ENCODE measurements around the gene ADGRF1.
"Not testable (repeated sequence)": the region's sequence is repeated elsewhere in the genome, so short reads cannot be mapped to it uniquely, and the experiment has no call there.

ADGRF1 gene

GRCh38 chr6:47042275-47042791 lies at the start of gene ADGRF1:
Gene ADGRF1, minus strand, starts transcription at chr6:47042332. Its CDS starts 13,271 bp downstream, at chr6:47029061.
- in situ Hi-C loops (cut with MboI; ENCODE audit: low sequenced_read_pairs), result no loop called here

GRCh38 chr6:47090881-47091280 lies 48.7 kb upstream of the ADGRF1 start:
- in situ Hi-C loops (cut with MboI; ENCODE audit: low sequenced_read_pairs), result no loop called here

GRCh38 chr6:47089473-47089872 lies 47.3 kb upstream of the ADGRF1 start:
- in situ Hi-C loops (cut with MboI; ENCODE audit: low sequenced_read_pairs), result not testable (repeated sequence)

- in situ Hi-C loops (cut with MboI; ENCODE audit: low sequenced_read_pairs), result no loop called here
Observed at GRCh38 chr6:47086051-47086770, 44.1 kb upstream of the ADGRF1 start.

GRCh38 chr6:47084610-47085009 lies 42.5 kb upstream of the ADGRF1 start:
- in situ Hi-C loops (cut with MboI; ENCODE audit: low sequenced_read_pairs), result no loop called here

- in situ Hi-C loops (cut with MboI; ENCODE audit: low sequenced_read_pairs), result no loop called here
Observed at GRCh38 chr6:47083586-47084047, 41.5 kb upstream of the ADGRF1 start.

GRCh38 chr6:47080083-47080596 lies 38.0 kb upstream of the ADGRF1 start:
- in situ Hi-C loops (cut with MboI; ENCODE audit: low sequenced_read_pairs), result no loop called here

- in situ Hi-C loops (cut with MboI; ENCODE audit: low sequenced_read_pairs), result no loop called here
Observed at GRCh38 chr6:47079638-47080037, 37.5 kb upstream of the ADGRF1 start.

- in situ Hi-C loops (cut with MboI; ENCODE audit: low sequenced_read_pairs), result no loop called here
Observed at GRCh38 chr6:47078991-47079390, 36.9 kb upstream of the ADGRF1 start.

- in situ Hi-C loops (cut with MboI; ENCODE audit: low sequenced_read_pairs), result no loop called here
Observed at GRCh38 chr6:47076422-47077344, 34.6 kb upstream of the ADGRF1 start.

- in situ Hi-C loops (cut with MboI; ENCODE audit: low sequenced_read_pairs), result no loop called here
Observed at GRCh38 chr6:47075741-47076421, 33.7 kb upstream of the ADGRF1 start.

GRCh38 chr6:47075168-47075567 lies 33.0 kb upstream of the ADGRF1 start:
- in situ Hi-C loops (cut with MboI; ENCODE audit: low sequenced_read_pairs), result no loop called here

GRCh38 chr6:47073125-47074110 lies 31.3 kb upstream of the ADGRF1 start:
- in situ Hi-C loops (cut with MboI; ENCODE audit: low sequenced_read_pairs), result no loop called here

GRCh38 chr6:47072667-47073066 lies 30.5 kb upstream of the ADGRF1 start:
- in situ Hi-C loops (cut with MboI; ENCODE audit: low sequenced_read_pairs), result no loop called here

GRCh38 chr6:47071681-47072080 lies 29.5 kb upstream of the ADGRF1 start:
- in situ Hi-C loops (cut with MboI; ENCODE audit: low sequenced_read_pairs), result no loop called here

- in situ Hi-C loops (cut with MboI; ENCODE audit: low sequenced_read_pairs), result no loop called here
Observed at GRCh38 chr6:47070461-47070860, 28.3 kb upstream of the ADGRF1 start.

GRCh38 chr6:47069156-47069555 lies 27.0 kb upstream of the ADGRF1 start:
- in situ Hi-C loops (cut with MboI; ENCODE audit: low sequenced_read_pairs), result no loop called here

- in situ Hi-C loops (cut with MboI; ENCODE audit: low sequenced_read_pairs), result no loop called here
Observed at GRCh38 chr6:47066418-47066817, 24.3 kb upstream of the ADGRF1 start.

GRCh38 chr6:47064274-47064673 lies 22.1 kb upstream of the ADGRF1 start:
- in situ Hi-C loops (cut with MboI; ENCODE audit: low sequenced_read_pairs), result no loop called here

- in situ Hi-C loops (cut with MboI; ENCODE audit: low sequenced_read_pairs), result no loop called here
Observed at GRCh38 chr6:47062346-47062745, 20.2 kb upstream of the ADGRF1 start.
